Mammary epithelial cell (primary cell): Measurements from ENCODE around the gene TBP.

ENCODE experiments used
- EZH2 ChIP-seq: IDR thresholded peaks from 2 replicates; pipeline ENCODE4 v1.6.1; 2012; ENCODE audit warnings: low read length, inconsistent platforms, borderline replicate concordance
- TF ChIP-seq, protein P1 (sequence below), 2 donors: IDR thresholded peaks in 1 of 2; conservative IDR thresholded peaks in 1 of 2; 2 replicates each; pipeline ENCODE4 v1.5.1; 2011 to 2012; ENCODE audit warnings: inconsistent platforms in 2 of 2, low read length in 2 of 2, mild to moderate bottlenecking in 2 of 2, control low read depth in 1 of 2, low read depth in 1 of 2; ENCODE audit not compliant: insufficient read depth in 1 of 2; ENCODE audit errors: extremely low read depth in 1 of 2

GRCh38 chr6:170516783-170517616 is 37.2 kb upstream of the TBP start:
- TF ChIP-seq, protein P1, sequence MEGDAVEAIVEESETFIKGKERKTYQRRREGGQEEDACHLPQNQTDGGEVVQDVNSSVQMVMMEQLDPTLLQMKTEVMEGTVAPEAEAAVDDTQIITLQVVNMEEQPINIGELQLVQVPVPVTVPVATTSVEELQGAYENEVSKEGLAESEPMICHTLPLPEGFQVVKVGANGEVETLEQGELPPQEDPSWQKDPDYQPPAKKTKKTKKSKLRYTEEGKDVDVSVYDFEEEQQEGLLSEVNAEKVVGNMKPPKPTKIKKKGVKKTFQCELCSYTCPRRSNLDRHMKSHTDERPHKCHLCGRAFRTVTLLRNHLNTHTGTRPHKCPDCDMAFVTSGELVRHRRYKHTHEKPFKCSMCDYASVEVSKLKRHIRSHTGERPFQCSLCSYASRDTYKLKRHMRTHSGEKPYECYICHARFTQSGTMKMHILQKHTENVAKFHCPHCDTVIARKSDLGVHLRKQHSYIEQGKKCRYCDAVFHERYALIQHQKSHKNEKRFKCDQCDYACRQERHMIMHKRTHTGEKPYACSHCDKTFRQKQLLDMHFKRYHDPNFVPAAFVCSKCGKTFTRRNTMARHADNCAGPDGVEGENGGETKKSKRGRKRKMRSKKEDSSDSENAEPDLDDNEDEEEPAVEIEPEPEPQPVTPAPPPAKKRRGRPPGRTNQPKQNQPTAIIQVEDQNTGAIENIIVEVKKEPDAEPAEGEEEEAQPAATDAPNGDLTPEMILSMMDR (conservative IDR thresholded peaks at IDR 0.05 in 1 of 2, IDR thresholded peaks at IDR 0.05 in 1 of 2; ENCODE audit: extremely low read depth in 1 of 2, insufficient read depth in 1 of 2, low read depth in 1 of 2, low read length in 2 of 2) = peak; percentile 88 to 90
- TF ChIP-seq EZH2 = no peak
